ENCODE measurements around the gene SGSM2.

- TF ChIP-seq CTCF (IDR thresholded peaks at IDR 0.05) (no peak), POLR2A (IDR thresholded peaks at IDR 0.05) (no peak)
These were observed 40.4 kb downstream of the SGSM2 start for GRCh38 chr17:2377659-2378058.

Measured in tibial nerve (tissue), 3 donors.